Measurements from ENCODE around the gene LSM14A. TPM values are rescaled to one million over a fixed set of nuclear protein-coding genes. Genes with fewer than 3 reads are reported as not detected.

Gene LSM14A
- total and polyA plus RNA-seq, 2 of the 8 experiments (the other 6 are each of a cell fraction or from before 2014, with no cell fraction given) = 117 to 195 TPM

DNA sequence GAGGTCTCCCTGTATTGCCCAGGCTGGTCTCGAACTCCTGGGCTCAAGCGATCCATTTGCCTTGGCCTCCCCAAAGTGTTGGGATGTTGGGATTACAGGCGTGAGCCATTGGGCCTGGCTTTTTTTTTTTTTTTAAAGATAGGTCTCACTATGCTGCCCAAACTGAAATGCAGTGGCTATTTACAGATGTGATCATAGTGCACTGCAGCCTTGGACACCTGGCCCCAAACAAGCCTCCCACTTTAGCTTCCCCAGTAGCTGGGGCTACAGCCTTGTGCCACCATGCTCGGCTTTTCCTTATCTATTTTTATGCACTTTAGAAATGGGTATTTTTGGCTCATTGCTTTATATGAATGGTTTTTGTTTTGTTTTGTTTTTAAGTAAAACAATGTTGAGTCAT, 37.4 kb downstream of the LSM14A start:
- no peak overlapping the region for H3K9ac ChIP-seq (replicated peaks in 1 of 4; ENCODE audit: extremely low read depth in 1 of 4, low read depth in 3 of 4, low read length in 3 of 4)
- H2AFZ ChIP-seq (ENCODE audit: low read length) = no peak overlapping the region
- no peak overlapping the region for H2BK120ac ChIP-seq (replicated peaks; ENCODE audit: low read depth, low read length)
- H4K5ac ChIP-seq (ENCODE audit: insufficient read length, low read depth, low read length) = no peak overlapping the region
- H4K20me1 ChIP-seq (replicated peaks in 1 of 2; ENCODE audit: control insufficient read depth in 1 of 2, insufficient read depth in 2 of 2, low read length in 2 of 2) = peaks cover 2% of the 10 kb centered on the region in 2 experiments
- H3K4me2 ChIP-seq (ENCODE audit: insufficient read depth in 1 of 2, low read depth in 2 of 2, low read length in 2 of 2) = no peak overlapping the region
- no peak overlapping the region for H3K23ac ChIP-seq (ENCODE audit: insufficient read length)
- no peak overlapping the region for H2BK5ac ChIP-seq (ENCODE audit: low read depth, low read length)
- H2BK20ac ChIP-seq (ENCODE audit: low read length) = no peak overlapping the region
- H3K27ac ChIP-seq (ENCODE audit: low read depth, low read length) = no peak overlapping the region
- H3K4me3 ChIP-seq (ENCODE audit: extremely low read depth in 1 of 4, insufficient read depth in 2 of 4, low read depth in 3 of 4, low read length in 4 of 4) = no peak overlapping the region
- no peak overlapping the region for H4K8ac ChIP-seq (ENCODE audit: extremely low read depth, insufficient read depth, low read length)
- H3K14ac ChIP-seq (ENCODE audit: insufficient read length) = no peak overlapping the region
- no peak overlapping the region for H3K4ac ChIP-seq (replicated peaks; ENCODE audit: insufficient read length, low read depth, low read length)
- no peaks in the 10 kb centered on the region for H3K4me1 ChIP-seq (replicated peaks in 1 of 4; ENCODE audit: control insufficient read depth in 3 of 4, insufficient read depth in 4 of 4, low read length in 3 of 4)
- no peak overlapping the region for H2BK15ac ChIP-seq (ENCODE audit: low read length)
- no peak overlapping the region for H2AK5ac ChIP-seq (ENCODE audit: low read depth, low read length)
- H3K79me2 ChIP-seq (ENCODE audit: control insufficient read depth in 1 of 2, insufficient read depth in 2 of 2, low read length in 2 of 2) = no peaks in the 10 kb centered on the region
- ChIA-PET POLR2A (ENCODE audit: partially characterized antibody) (interaction anchor here (0.5 to 1.6 kb wide), 3 partner anchors 12 to 45 kb away, joined by 3 to 5 read pairs (median 3); no protein-coding TSS in a partner anchor), CTCF (ENCODE audit: partially characterized antibody) (interaction anchor here (0.6 to 3.3 kb wide), 8 partner anchors 9 to 431 kb away, joined by 3 to 9 read pairs (median 6); no protein-coding TSS in a partner anchor)
- peaks cover 3 to 56% (median 13%) of the 10 kb centered on the region in 4 experiments for H3K36me3 ChIP-seq (ENCODE audit: control insufficient read depth in 2 of 4, insufficient read depth in 4 of 4, low read length in 3 of 4)
- no peak overlapping the region for H2BK12ac ChIP-seq (ENCODE audit: low read depth, low read length)
- no peak overlapping the region for H3K56ac ChIP-seq (replicated peaks; ENCODE audit: insufficient read length, low read depth, low read length)
- H3K9me3 ChIP-seq (ENCODE audit: insufficient read depth in 2 of 2, low read depth in 1 of 2, low read length in 1 of 2) = no peaks in the 10 kb centered on the region
- H3K23me2 ChIP-seq (ENCODE audit: low read depth, low read length) = no peaks in the 10 kb centered on the region
- H4K91ac ChIP-seq (replicated peaks; ENCODE audit: insufficient read length, low read length) = no peak overlapping the region
- FAIRE-seq = no peak
- H3K79me1 ChIP-seq (ENCODE audit: low read depth, low read length) = no peaks in the 10 kb centered on the region
- H3K27me3 ChIP-seq (replicated peaks in 1 of 4; ENCODE audit: control insufficient read depth in 3 of 4, extremely low read depth in 1 of 4, insufficient read depth in 3 of 4, low read length in 3 of 4) = no peaks in the 10 kb centered on the region
- no peak for DNase-seq (ENCODE audit: low read depth in 1 of 2, low spot score in 2 of 2)
- H3K18ac ChIP-seq (ENCODE audit: extremely low read depth, low read length) = no peak overlapping the region
- 79% methylated on average over 4 of the region's 4 CpGs; no CpG with 5 or more reads in 1 of the 2 experiments for WGBS, 2 experiments (ENCODE audit: extremely low coverage in 1 of 2, insufficient coverage in 1 of 2, insufficient read length in 1 of 2, insufficient replicate concordance in 2 of 2, low coverage in 1 of 2, low lambda C conversion rate in 2 of 2, missing lambda C conversion rate in 1 of 2)
- TF ChIP-seq CHD2 (IDR thresholded peaks at IDR 0.05; ENCODE audit: low read length) (no peak), BACH1 (IDR thresholded peaks at IDR 0.05; ENCODE audit: low read length) (no peak), JUN (IDR thresholded peaks at IDR 0.05; ENCODE audit: low read depth, low read length) (no peak), HDAC2 (IDR thresholded peaks at IDR 0.05; ENCODE audit: borderline replicate concordance in 1 of 2, low read depth in 2 of 2, low read length in 2 of 2) (no peak), SAP30 (IDR thresholded peaks at IDR 0.05; ENCODE audit: insufficient read depth, insufficient replicate concordance, low read length) (no peak), RAD21 (IDR thresholded peaks at IDR 0.05 in 1 of 2, conservative IDR thresholded peaks at IDR 0.05 in 1 of 2; ENCODE audit: low read depth in 2 of 2, low read length in 2 of 2) (no peak), SP2 (IDR thresholded peaks at IDR 0.05; ENCODE audit: low read length) (no peak), CBX5 (IDR thresholded peaks at IDR 0.05; ENCODE audit: low read depth, low read length) (no peak), CBX8 (IDR thresholded peaks at IDR 0.05; ENCODE audit: borderline replicate concordance, low read depth, low read length) (no peak), RFX5 (IDR thresholded peaks at IDR 0.05; ENCODE audit: borderline replicate concordance, low read depth, low read length) (no peak), RXRA (IDR thresholded peaks at IDR 0.05; ENCODE audit: insufficient read depth, low read depth, low read length) (no peak), BCL11A (IDR thresholded peaks at IDR 0.05; ENCODE audit: low read depth in 2 of 2, low read length in 2 of 2) (no peak), EGR1 (IDR thresholded peaks at IDR 0.05; ENCODE audit: borderline replicate concordance, low read depth, low read length) (no peak), FOSL1 (IDR thresholded peaks at IDR 0.05; ENCODE audit: insufficient read depth, low read depth, low read length) (no peak)
